ENCODE measurements around the gene ADSS2.

GRCh38 chr1:244403431-244403830, 48.3 kb downstream of the ADSS2 start:
- no peak for TF ChIP-seq CTCF (IDR thresholded peaks at IDR 0.05)
- TF ChIP-seq POLR2A (IDR thresholded peaks at IDR 0.05) = no peak

All from body of pancreas (tissue), 4 donors.